Measurements from ENCODE around the gene IFRD1. TPM values are rescaled to one million over a fixed set of nuclear protein-coding genes. Genes with fewer than 3 reads are reported as not detected.

Gene IFRD1
- total and polyA plus RNA-seq, 12 donors = 20.5 to 86.2 (median 52.7) TPM

GRCh38 chr7:112428715-112429114, 21.5 kb upstream of the IFRD1 start:
- no peaks in the 10 kb centered on the region for H3K9me3 ChIP-seq (replicated peaks in 1 of 3)
- no peak for DNase-seq
- H3K4me1 ChIP-seq (replicated peaks in 1 of 2) = no peaks in the 10 kb centered on the region
- H3K27ac ChIP-seq = no peak overlapping the region
- no peaks in the 10 kb centered on the region for H3K27me3 ChIP-seq
- 76 to 91% (median 79%) methylated on average over 2 of the region's 2 CpGs for WGBS, 4 donors
- H3K4me3 ChIP-seq = no peak overlapping the region
- no peak for TF ChIP-seq CTCF (IDR thresholded peaks at IDR 0.05)
- TF ChIP-seq POLR2A (IDR thresholded peaks at IDR 0.05) = no peak
- H3K36me3 ChIP-seq (replicated peaks in 1 of 2) = no peaks in the 10 kb centered on the region
- intact Hi-C loops (cut with DNase I) = loop anchor here in 1 of 2 donors (10.0 kb wide), 1 partner anchor 66 kb away; no protein-coding TSS in a partner anchor

GRCh38 chr7:112430649-112431048, 19.6 kb upstream of the IFRD1 start:
- no peak for DNase-seq
- 88 to 93% (median 92%) methylated on average over 2 of the region's 2 CpGs for WGBS, 4 donors
- Histone ChIP-seq H3K27ac (no peak overlapping the region), H3K9me3 (replicated peaks in 1 of 3) (no peaks in the 10 kb centered on the region), H3K4me1 (replicated peaks in 1 of 2) (no peaks in the 10 kb centered on the region), H3K27me3 (no peaks in the 10 kb centered on the region), H3K36me3 (replicated peaks in 1 of 2) (no peaks in the 10 kb centered on the region), H3K4me3 (no peak overlapping the region)
- intact Hi-C loops (cut with DNase I) = no loop called here
- TF ChIP-seq POLR2A (IDR thresholded peaks at IDR 0.05) (no peak), CTCF (IDR thresholded peaks at IDR 0.05) (no peak)

GRCh38 chr7:112431803-112432202, 18.5 kb upstream of the IFRD1 start:
- WGBS, 4 donors = 94 to 97% (median 94%) methylated on average over 3 of the region's 3 CpGs
- intact Hi-C loops (cut with DNase I) = no loop called here
- Histone ChIP-seq H3K27ac (no peak overlapping the region), H3K4me3 (no peak overlapping the region), H3K9me3 (replicated peaks in 1 of 3) (no peaks in the 10 kb centered on the region), H3K27me3 (no peaks in the 10 kb centered on the region), H3K4me1 (replicated peaks in 1 of 2) (no peaks in the 10 kb centered on the region), H3K36me3 (replicated peaks in 1 of 2) (no peaks in the 10 kb centered on the region)
- TF ChIP-seq CTCF (IDR thresholded peaks at IDR 0.05) = no peak
- no peak for TF ChIP-seq POLR2A (IDR thresholded peaks at IDR 0.05)
- DNase-seq = no peak

GRCh38 chr7:112433289-112433688, 17.0 kb upstream of the IFRD1 start:
- no peaks in the 10 kb centered on the region for H3K36me3 ChIP-seq (replicated peaks in 1 of 2)
- intact Hi-C loops (cut with DNase I) = no loop called here
- H3K27me3 ChIP-seq = no peaks in the 10 kb centered on the region
- no peaks in the 10 kb centered on the region for H3K4me1 ChIP-seq (replicated peaks in 1 of 2)
- H3K27ac ChIP-seq = no peak overlapping the region
- TF ChIP-seq CTCF (IDR thresholded peaks at IDR 0.05) = no peak
- no peak for TF ChIP-seq POLR2A (IDR thresholded peaks at IDR 0.05)
- H3K4me3 ChIP-seq = no peak overlapping the region
- WGBS, 4 donors = 71 to 92% (median 80%) methylated on average over 1 of the region's 1 CpG
- H3K9me3 ChIP-seq (replicated peaks in 1 of 3) = no peaks in the 10 kb centered on the region
- DNase-seq = no peak
